Vagina (tissue), 2 donors: ENCODE measurements around the gene GNAI2. TPM values are rescaled to one million over a fixed set of nuclear protein-coding genes. Genes with fewer than 3 reads are reported as not detected.
A peak's percentile ranks its signal among the peaks of the same experiment; 100 is the strongest.

Experiments used
- DNase-seq, 2 donors: peaks; one replicate each; pipeline ENCODE4 v3.0.0-alpha.2; 2017; ENCODE audit errors: extremely low spot score in 2 of 2
- H3K27ac ChIP-seq: fragments of 200-600 bp; sonication (generic); one replicate; pipeline ENCODE4 v1.5.1; 2019
- H3K27me3 ChIP-seq: fragments of 200-600 bp; sonication (generic); one replicate; pipeline ENCODE4 v1.5.1; 2019
- H3K36me3 ChIP-seq, 2 donors: fragments of 200-600 bp; sonication (generic); one replicate each; pipeline ENCODE4 v1.5.1; 2017 to 2019
- H3K4me1 ChIP-seq: fragments of 200-600 bp; sonication (generic); one replicate; pipeline ENCODE4 v1.5.1; 2019
- H3K4me3 ChIP-seq, 2 donors: fragments of 200-600 bp; sonication (generic); 1 replicate in 1 of 2; 2 replicates in 1 of 2; pipeline ENCODE4 v1.5.1; 2016 to 2019
- H3K9me3 ChIP-seq: fragments of 200-600 bp; sonication (generic); one replicate; pipeline ENCODE4 v1.5.1; 2019
- POLR2A ChIP-seq, 2 donors: fragments of 450-650 bp; IDR thresholded peaks; one replicate each; pipeline ENCODE4 v1.6.1; 2017; ENCODE audit warnings: antibody characterized with exemption in 2 of 2, mild to moderate bottlenecking in 2 of 2, moderate library complexity in 2 of 2
- POLR2AphosphoS5 ChIP-seq, 2 donors: sonication (generic); formaldehyde crosslinking; IDR thresholded peaks; one replicate each; pipeline ENCODE4 v1.9.0; 2017; ENCODE audit warnings: antibody characterized with exemption in 2 of 2, mild to moderate bottlenecking in 2 of 2, low read depth in 1 of 2; ENCODE audit not compliant: insufficient read depth in 1 of 2
- intact Hi-C: fragments of 100-400 bp; cut with DNase I; formaldehyde crosslinking; loops from one replicate; pipeline ENCODE4 v1.15.1; 2023
- total RNA-seq: library from RNA; depleted of rRNA; stranded (reverse); fragments of >200 nt; gene quantifications from one replicate; pipeline ENCODE4 v1.2.3, GENCODE V29; 2016
- TF ChIP-seq, protein P1 (sequence below), 3 experiments: fragments of 450-650 bp in 2 of 3; fragments of 200-600 bp in 1 of 3; sonication (generic) in 1 of 3; IDR thresholded peaks; one replicate each; pipeline ENCODE4 v1.5.1; 2017 to 2019; ENCODE audit warnings: antibody characterized with exemption in 3 of 3, mild to moderate bottlenecking in 2 of 3, moderate library complexity in 2 of 3

GNAI2 gene
- total RNA-seq: 244 TPM

DNA sequence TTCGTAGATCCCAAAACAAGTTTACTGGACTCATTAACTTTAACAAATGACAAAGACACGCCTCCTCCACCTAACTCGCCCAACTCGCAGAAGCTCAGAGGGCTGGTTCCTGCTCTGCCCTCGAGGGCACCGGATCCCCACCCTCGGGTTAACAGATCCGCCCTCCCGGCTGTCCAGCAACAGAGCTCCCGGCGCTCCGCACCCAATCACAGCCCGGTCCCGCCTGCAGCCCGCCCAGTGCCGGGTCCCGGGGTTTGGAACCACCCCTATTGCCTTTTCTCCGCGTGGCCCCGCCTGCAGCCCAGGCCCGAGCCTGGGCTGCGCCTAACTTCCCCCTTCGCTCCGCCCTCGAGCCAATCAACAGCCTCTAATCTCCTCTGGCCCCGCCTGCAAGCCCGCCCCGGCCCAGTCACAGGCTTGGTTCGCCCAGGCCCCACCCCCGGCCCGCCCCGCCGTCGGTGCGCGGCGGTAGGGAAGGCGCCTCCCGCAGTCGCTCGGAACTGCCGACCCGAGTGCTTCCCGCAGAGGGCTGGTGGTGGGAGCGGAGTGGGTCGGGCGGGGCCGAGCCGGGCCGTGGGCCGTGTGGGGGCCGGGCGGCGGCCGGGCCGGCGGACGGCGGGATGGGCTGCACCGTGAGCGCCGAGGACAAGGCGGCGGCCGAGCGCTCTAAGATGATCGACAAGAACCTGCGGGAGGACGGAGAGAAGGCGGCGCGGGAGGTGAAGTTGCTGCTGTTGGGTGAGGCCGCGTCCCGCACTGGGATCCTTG is at the start of gene GNAI2:
TSS of gene GNAI2 (plus strand) at position 489 of the 768 bp plus-strand sequence. CDS start at position 621, 132 bp downstream.
- H3K27ac ChIP-seq: peak within 1 kb of the TSS; percentile 92
- no peaks in the 10 kb centered on the region for H3K36me3 ChIP-seq
- TF ChIP-seq, protein P1, sequence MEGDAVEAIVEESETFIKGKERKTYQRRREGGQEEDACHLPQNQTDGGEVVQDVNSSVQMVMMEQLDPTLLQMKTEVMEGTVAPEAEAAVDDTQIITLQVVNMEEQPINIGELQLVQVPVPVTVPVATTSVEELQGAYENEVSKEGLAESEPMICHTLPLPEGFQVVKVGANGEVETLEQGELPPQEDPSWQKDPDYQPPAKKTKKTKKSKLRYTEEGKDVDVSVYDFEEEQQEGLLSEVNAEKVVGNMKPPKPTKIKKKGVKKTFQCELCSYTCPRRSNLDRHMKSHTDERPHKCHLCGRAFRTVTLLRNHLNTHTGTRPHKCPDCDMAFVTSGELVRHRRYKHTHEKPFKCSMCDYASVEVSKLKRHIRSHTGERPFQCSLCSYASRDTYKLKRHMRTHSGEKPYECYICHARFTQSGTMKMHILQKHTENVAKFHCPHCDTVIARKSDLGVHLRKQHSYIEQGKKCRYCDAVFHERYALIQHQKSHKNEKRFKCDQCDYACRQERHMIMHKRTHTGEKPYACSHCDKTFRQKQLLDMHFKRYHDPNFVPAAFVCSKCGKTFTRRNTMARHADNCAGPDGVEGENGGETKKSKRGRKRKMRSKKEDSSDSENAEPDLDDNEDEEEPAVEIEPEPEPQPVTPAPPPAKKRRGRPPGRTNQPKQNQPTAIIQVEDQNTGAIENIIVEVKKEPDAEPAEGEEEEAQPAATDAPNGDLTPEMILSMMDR (IDR thresholded peaks at IDR 0.05): no peak
- peak; percentile 87 to 89 for TF ChIP-seq POLR2AphosphoS5 (IDR thresholded peaks at IDR 0.05; ENCODE audit: insufficient read depth in 1 of 2, low read depth in 1 of 2)
- TF ChIP-seq POLR2A (IDR thresholded peaks at IDR 0.05): peak in 1 of 2 donors; percentile 95
- H3K4me3 ChIP-seq: peak within 1 kb of the TSS; percentile 87 to 97
- H3K9me3 ChIP-seq: no peaks in the 10 kb centered on the region
- intact Hi-C loops: no loop called here
- H3K4me1 ChIP-seq: peaks cover 55% of the 10 kb centered on the region
- peak; percentile 99 to 100 for DNase-seq
- H3K27me3 ChIP-seq: no peaks in the 10 kb centered on the region

DNA sequence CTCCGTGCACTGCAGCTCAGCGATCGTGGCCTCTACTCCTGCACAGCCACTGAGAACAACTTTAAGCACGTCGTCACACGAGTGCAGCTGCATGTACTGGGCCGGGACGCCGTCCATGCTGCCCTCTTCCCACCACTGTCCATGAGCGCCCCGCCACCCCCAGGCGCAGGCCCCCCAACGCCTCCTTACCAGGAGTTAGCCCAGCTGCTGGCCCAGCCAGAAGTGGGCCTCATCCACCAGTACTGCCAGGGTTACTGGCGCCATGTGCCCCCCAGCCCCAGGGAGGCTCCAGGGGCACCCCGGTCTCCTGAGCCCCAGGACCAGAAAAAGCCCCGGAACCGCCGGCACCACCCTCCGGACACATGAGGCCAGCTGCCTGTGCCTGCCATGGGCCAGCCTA is 48.3 kb upstream of the GNAI2 start:
- H3K9me3 ChIP-seq: no peaks in the 10 kb centered on the region
- peaks cover 0 to 15% of the 10 kb centered on the region in 2 donors for H3K36me3 ChIP-seq
- H3K27me3 ChIP-seq: no peaks in the 10 kb centered on the region
- H3K27ac ChIP-seq: no peak overlapping the region
- H3K4me1 ChIP-seq: peaks cover 10% of the 10 kb centered on the region
- TF ChIP-seq, protein P1 (IDR thresholded peaks at IDR 0.05): no peak
- no peak for TF ChIP-seq POLR2AphosphoS5 (IDR thresholded peaks at IDR 0.05; ENCODE audit: insufficient read depth in 1 of 2, low read depth in 1 of 2)
- no peak for TF ChIP-seq POLR2A (IDR thresholded peaks at IDR 0.05)
- DNase-seq: no peak
- no peak overlapping the region for H3K4me3 ChIP-seq
- intact Hi-C loops: loop anchor here (2.0 kb wide), 1 partner anchor 67 kb away; no protein-coding TSS in a partner anchor

DNA sequence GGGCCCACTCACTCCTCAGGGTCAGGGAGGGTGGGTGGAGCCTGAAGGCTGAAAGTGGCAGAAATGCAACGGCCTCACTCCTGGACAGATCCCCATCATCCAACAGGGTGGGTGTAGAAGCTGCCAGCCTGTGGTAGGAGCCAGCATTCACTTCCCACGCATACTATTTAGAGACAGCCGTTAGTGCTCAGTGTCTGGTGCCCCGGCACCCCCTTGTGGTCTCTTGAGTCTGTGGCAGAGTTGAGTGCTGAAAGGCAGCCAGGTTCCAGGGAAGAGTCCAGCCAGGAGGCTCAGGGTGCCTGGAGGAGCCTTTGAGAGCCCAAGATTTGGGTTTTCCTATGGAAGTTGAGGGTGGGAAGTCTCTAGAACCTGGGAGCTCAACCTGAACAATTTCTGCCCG is 46.7 kb upstream of the GNAI2 start:
- peaks cover 7% of the 10 kb centered on the region for H3K27me3 ChIP-seq
- peaks cover 0 to 15% of the 10 kb centered on the region in 2 donors for H3K36me3 ChIP-seq
- no peaks in the 10 kb centered on the region for H3K9me3 ChIP-seq
- H3K4me3 ChIP-seq: no peak overlapping the region
- intact Hi-C loops: loop anchor here (2.0 kb wide), 1 partner anchor 68 kb away; no protein-coding TSS in a partner anchor
- TF ChIP-seq POLR2A (IDR thresholded peaks at IDR 0.05) (no peak), POLR2AphosphoS5 (IDR thresholded peaks at IDR 0.05; ENCODE audit: insufficient read depth in 1 of 2, low read depth in 1 of 2) (peak; percentile 20 to 31)
- TF ChIP-seq, protein P1 (IDR thresholded peaks at IDR 0.05): peak; percentile 58 to 67 (median 60)
- no peak overlapping the region for H3K27ac ChIP-seq
- no peak for DNase-seq
- peaks cover 25% of the 10 kb centered on the region for H3K4me1 ChIP-seq

DNA sequence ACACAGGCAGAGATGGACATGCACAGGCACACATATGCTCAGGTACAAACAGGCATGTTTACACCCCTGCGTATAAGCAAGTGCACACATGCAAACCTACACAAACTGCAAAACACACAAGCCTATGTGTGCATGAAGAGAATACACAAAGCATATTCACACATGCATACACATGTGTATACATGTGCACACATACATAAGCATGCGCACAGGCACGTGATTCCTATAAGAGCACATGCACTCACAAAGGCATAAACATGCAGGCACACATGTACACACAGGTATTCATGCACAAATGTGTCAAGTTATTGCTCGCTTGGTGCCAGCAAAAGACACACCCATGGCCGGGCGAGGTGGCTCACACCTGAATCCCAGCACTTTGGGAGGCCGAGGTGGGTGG is 46.0 kb upstream of the GNAI2 start:
- intact Hi-C loops: loop anchor here (2.0 kb wide), 1 partner anchor 69 kb away; no protein-coding TSS in a partner anchor
- H3K27ac ChIP-seq: no peak overlapping the region
- peaks cover 25% of the 10 kb centered on the region for H3K4me1 ChIP-seq
- H3K36me3 ChIP-seq: peaks cover 0 to 15% of the 10 kb centered on the region in 2 donors
- H3K4me3 ChIP-seq: no peak overlapping the region
- no peak for TF ChIP-seq POLR2A (IDR thresholded peaks at IDR 0.05)
- no peaks in the 10 kb centered on the region for H3K9me3 ChIP-seq
- H3K27me3 ChIP-seq: peaks cover 8% of the 10 kb centered on the region
- no peak for DNase-seq

DNA sequence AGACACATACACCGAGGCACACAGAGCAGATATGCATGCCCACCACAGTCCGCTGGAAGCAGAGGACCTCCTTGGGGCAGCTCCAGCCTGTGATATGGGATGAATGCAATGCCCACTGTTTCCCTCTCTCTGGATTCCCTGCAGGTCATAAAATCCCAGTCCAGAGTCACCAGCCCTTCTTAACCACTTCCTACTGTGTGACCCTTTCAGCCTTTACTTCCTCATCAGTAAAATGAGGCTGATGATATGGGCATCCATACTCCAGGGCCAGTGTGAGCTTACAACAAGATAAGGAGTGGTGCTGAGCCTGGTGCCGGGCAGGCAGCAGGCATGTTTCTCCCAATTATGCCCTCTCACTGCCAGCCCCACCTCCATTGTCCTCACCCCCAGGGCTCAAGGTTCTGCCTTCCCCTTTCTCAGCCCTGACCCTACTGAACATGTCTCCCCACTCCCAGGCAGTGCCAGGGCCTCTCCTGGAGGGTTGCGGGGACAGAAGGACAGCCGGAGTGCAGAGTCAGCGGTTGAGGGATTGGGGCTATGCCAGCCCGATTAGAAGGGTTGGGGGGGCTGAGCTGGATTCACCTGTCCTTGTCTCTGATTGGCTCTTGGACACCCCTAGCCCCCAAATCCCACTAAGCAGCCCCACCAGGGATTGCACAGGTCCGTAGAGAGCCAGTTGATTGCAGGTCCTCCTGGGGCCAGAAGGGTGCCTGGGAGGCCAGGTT is 44.9 kb upstream of the GNAI2 start, which contains the start of gene GNAT1:
TSS of gene GNAT1 (plus strand) at position 675 of the 725 bp plus-strand sequence. CDS start 116 bp downstream, outside the sequence.
- Histone ChIP-seq H3K4me3 (no peak within 1 kb of the TSS), H3K9me3 (no peaks in the 10 kb centered on the region), H3K36me3 (peaks cover 0 to 8% of the 10 kb centered on the region in 2 donors), H3K27ac (no peak within 1 kb of the TSS), H3K4me1 (peaks cover 25% of the 10 kb centered on the region), H3K27me3 (peaks cover 8% of the 10 kb centered on the region)
- intact Hi-C loops: no loop called here
- DNase-seq: no peak
- TF ChIP-seq POLR2A (IDR thresholded peaks at IDR 0.05) (no peak), POLR2AphosphoS5 (IDR thresholded peaks at IDR 0.05; ENCODE audit: insufficient read depth in 1 of 2, low read depth in 1 of 2) (no peak)
- TF ChIP-seq, protein P1 (IDR thresholded peaks at IDR 0.05): no peak
